Activated CD8-positive, alpha-beta memory T cell treated with anti-CD3 and anti-CD28 coated beads, Interleukin-2, amount 50 U/mL, for 24 hours (primary cell): ENCODE measurements around the gene MBOAT2.
"Not testable (repeated sequence)": the region's sequence is repeated elsewhere in the genome, so short reads cannot be mapped to it uniquely, and the experiment has no call there.

ENCODE experiments used
- DNase-seq: peaks from one replicate; pipeline ENCODE4 v3.0.0-alpha.2; 2020; ENCODE audit errors: extremely low read depth

MBOAT2 gene

GRCh38 chr2:8957628-8958027, 45.9 kb downstream of the MBOAT2 start:
- no peak for DNase-seq

GRCh38 chr2:8956774-8957173, 46.7 kb downstream of the MBOAT2 start:
- DNase-seq, result no peak

- DNase-seq, result no peak
These were observed 48.5 kb downstream of the MBOAT2 start for GRCh38 chr2:8954990-8955389.

GRCh38 chr2:8953525-8953924, 50.0 kb downstream of the MBOAT2 start:
- no peak for DNase-seq

GRCh38 chr2:8939486-8940114, 63.9 kb downstream of the MBOAT2 start:
- DNase-seq, result no peak

GRCh38 chr2:8938384-8938783, 65.1 kb downstream of the MBOAT2 start:
- DNase-seq, result no peak

- DNase-seq, result no peak
These were observed 67.5 kb downstream of the MBOAT2 start for GRCh38 chr2:8935982-8936381.

- no peak for DNase-seq
These were observed 69.1 kb downstream of the MBOAT2 start for GRCh38 chr2:8934338-8934737.

GRCh38 chr2:8932702-8933101, 70.8 kb downstream of the MBOAT2 start:
- no peak for DNase-seq

GRCh38 chr2:8930185-8930584, 73.3 kb downstream of the MBOAT2 start:
- DNase-seq, result not testable (repeated sequence)

- DNase-seq, result no peak
These were observed 74.4 kb downstream of the MBOAT2 start for GRCh38 chr2:8929128-8929527.

GRCh38 chr2:8927510-8928455, 75.7 kb downstream of the MBOAT2 start:
- no peak for DNase-seq

- DNase-seq, result no peak
These were observed 77.1 kb downstream of the MBOAT2 start for GRCh38 chr2:8926356-8926755.

- DNase-seq, result no peak
These were observed 78.1 kb downstream of the MBOAT2 start for GRCh38 chr2:8925411-8925810.

- no peak for DNase-seq
These were observed 80.3 kb downstream of the MBOAT2 start for GRCh38 chr2:8923183-8923582.

- DNase-seq, result no peak
These were observed 81.1 kb downstream of the MBOAT2 start for GRCh38 chr2:8922431-8922830.

GRCh38 chr2:8918412-8918811, 85.1 kb downstream of the MBOAT2 start:
- DNase-seq, result no peak

GRCh38 chr2:8915941-8916340, 87.5 kb downstream of the MBOAT2 start:
- no peak for DNase-seq

- DNase-seq, result not testable (repeated sequence)
These were observed 89.7 kb downstream of the MBOAT2 start for GRCh38 chr2:8913767-8914166.

GRCh38 chr2:8907764-8908288, 95.7 kb downstream of the MBOAT2 start:
- DNase-seq, result no peak

GRCh38 chr2:8903924-8904323, 99.6 kb downstream of the MBOAT2 start:
- not testable (repeated sequence) for DNase-seq

GRCh38 chr2:8902757-8903156, 100.7 kb downstream of the MBOAT2 start:
- DNase-seq, result not testable (repeated sequence)

- DNase-seq, result not testable (repeated sequence)
These were observed 106.3 kb downstream of the MBOAT2 start for GRCh38 chr2:8897206-8897605.
